NCI-H1930 (cell line): ENCODE data around the gene SPAG6.
"Not testable (repeated sequence)": the region's sequence is repeated elsewhere in the genome, so short reads cannot be mapped to it uniquely, and the experiment has no call there.

Experiments used
- DNase-seq, 2 experiments: peaks; one replicate each; lab custom pipeline; 2025; lab: John Stamatoyannopoulos, UW

Gene SPAG6

GRCh38 chr10:22372298-22372697 is 27.0 kb downstream of the SPAG6 start:
- no peak for DNase-seq

DNA sequence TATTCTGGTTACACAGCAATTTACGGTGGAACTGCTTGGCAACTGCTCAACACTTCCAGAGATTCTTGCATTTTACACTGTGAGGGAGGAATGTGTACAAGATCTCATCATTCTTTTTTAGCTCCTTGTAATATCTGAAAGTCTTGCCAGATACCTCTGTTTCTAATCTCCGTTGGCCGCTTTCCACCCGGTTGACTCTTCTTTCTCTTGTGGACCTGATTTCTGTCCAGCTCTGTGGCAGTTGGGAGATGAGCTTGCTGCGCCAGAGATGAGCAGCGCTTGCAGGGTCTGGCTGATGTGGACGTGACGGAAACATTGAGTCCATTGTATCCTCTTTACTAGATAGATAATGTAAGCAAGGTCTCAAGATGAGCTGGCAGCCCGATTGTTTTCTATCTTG is 27.6 kb downstream of the SPAG6 start:
- no peak for DNase-seq

- DNase-seq, result no peak
Observed at GRCh38 chr10:22374489-22375126, 29.3 kb downstream of the SPAG6 start.

DNA sequence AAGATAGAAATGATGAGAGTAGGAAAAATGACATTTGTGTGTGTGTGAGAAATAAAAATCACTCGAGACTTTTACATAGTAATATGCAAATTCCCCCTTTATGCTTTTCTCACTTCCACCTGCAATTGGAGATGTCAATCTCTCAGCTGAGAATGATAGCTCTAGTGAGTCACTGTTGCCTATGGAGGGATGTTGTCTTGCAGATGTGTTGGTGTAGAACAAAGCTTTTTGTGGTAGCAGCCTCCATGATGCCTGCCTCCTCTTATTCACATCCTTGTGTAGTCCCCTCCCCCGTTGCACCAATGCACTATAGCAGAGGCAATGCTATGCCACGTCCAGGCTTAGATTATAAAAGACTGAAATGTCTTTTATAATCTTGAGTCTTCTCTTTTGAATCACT is 33.8 kb downstream of the SPAG6 start:
- no peak for DNase-seq

- no peak for DNase-seq
Observed at GRCh38 chr10:22381262-22381661, 36.0 kb downstream of the SPAG6 start.

DNA sequence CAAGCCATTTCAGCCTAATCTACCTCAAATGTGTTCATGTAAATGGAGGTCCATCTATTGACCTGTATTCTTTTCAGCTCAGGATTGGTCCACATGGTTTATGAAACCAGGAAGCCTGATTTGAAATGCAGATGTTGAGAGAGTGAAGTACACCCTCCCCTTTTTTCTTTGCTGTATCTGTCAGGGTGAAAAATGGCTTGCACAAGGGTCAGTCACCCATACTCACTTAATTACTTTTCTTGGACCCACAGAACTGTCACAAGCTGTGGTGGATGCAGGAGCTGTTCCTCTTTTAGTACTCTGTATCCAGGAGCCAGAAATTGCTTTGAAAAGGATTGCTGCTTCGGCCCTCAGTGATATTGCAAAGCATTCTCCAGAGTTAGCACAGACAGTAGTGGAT is 41.2 kb downstream of the SPAG6 start:
- DNase-seq, result no peak

- DNase-seq, result no peak
Observed at GRCh38 chr10:22389856-22390589, 44.7 kb downstream of the SPAG6 start.

- DNase-seq, result no peak
Observed at GRCh38 chr10:22391600-22391999, 46.3 kb downstream of the SPAG6 start.

- not testable (repeated sequence) for DNase-seq
Observed at GRCh38 chr10:22396195-22396594, 50.9 kb downstream of the SPAG6 start.

- DNase-seq, result not testable (repeated sequence)
Observed at GRCh38 chr10:22406916-22407315, 61.6 kb downstream of the SPAG6 start.

GRCh38 chr10:22410394-22410793 is 65.1 kb downstream of the SPAG6 start:
- no peak for DNase-seq

GRCh38 chr10:22410846-22411245 is 65.5 kb downstream of the SPAG6 start:
- DNase-seq, result no peak

DNA sequence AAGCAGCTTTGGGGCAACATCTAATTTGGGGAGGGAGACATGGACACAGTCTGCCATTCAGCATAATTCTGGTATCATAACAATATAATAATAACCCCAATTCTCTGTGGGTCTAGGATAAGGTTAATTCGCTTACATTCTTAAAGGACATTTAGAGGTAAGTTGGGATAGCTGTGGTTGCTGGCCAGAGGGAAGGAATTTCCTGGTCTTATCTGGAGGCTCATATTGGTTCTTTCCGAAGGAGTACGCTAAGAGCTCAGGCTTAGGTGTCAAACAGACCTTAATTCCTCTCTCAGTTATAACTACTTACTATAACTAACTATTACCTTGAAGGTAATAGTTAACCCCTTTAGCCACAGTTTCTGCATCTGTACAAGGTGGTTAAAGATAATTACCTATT is 68.8 kb downstream of the SPAG6 start:
- no peak for DNase-seq

GRCh38 chr10:22415072-22415471 is 69.8 kb downstream of the SPAG6 start:
- DNase-seq, result no peak

DNA sequence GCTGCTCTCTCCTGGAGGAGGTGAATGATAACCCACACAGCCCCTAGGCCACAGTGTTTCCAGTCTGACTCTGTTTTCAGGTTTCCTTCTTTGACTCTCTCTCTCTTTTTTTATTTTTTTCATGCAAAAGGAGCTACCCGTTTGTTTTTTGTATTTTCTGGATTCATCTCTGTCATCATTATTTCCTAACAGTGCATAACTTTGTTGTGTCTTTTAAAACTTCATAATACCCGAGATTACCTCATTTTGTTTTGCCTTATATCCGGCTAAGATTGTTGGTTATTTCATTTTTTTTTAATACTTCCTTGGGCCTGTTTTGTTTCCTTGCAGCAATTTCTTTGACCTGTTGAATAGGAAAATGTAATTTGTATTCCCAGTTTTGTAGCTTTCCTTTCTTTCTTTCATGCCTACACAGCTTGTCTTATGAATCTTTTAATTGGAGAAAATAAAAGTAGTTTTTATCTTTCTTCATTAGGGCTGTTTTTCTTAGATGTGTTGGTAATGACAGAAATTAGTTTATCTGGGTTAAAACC is 72.5 kb downstream of the SPAG6 start:
- no peak for DNase-seq

DNA sequence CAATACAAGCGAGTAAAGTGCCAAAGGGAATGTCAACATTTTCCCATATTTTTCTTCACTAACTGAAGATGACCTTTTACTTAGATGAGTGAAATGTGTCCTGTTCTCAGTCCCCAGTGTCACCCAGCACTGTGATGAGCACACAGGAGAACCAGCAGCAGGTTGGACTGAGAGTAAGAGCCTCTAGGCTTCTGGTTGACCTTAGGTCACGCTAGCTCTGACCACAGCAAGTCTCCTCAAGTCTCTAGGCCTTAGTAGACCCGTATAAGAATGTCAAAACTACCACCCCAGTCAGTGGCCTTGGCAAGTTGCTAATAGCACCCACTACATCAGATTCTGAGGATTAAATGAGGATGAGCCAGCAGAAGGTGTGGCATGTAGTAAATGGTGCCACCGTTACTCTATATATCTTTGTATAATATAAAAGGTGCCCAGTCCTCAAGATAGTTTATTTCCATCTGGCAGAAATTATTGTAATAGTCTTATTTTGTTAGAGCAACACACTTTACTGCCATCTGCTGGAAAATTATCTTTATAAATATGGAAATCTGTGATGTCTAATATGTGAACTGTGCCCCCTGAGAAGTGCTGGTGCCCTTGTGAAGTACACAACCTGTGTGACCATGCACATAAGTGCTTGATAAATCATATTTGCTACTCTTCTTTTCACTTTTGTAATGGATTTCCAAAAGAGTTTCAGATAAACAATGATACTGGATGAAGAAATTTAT is 75.7 kb downstream of the SPAG6 start:
- DNase-seq, result no peak

DNA sequence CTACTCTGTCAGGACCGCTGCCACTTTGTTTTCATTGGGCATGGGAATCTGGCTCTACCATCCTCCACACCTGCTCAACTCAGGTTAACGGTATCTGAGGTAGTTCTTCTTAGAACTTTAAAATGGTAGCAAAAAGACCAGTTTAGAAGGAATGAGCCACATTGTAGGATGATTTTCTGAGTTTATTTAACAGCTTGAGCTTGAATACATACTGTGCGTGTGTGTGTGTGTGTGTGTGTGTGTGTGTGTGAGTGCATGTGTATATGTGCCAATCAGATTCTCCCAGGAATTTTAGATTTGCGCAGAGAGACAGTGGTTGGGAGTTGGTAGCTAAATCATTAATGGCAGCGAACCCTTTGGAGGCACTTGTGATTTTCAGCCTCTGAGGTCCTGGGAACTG is 81.4 kb downstream of the SPAG6 start:
- DNase-seq, result no peak

DNA sequence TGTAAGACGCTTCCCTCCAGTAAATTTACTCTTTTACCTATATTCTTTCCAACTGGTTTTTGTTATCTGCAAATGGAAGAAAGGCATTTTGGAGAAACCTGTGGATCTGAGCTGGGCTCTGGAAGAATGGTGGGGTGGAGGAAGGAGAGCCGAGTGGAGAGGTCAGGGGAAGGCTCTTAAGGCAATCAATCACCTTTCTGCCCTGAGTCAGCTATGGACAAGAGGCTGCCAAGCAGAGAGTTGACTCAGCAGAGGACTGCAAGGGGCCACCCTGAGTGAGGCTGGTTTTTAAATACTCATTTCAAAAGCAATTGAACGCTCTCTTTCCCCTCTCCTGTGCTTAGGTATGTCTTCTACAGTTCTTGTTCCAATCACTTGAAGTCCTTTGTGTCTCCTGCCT is 81.8 kb downstream of the SPAG6 start:
- DNase-seq, result no peak

DNA sequence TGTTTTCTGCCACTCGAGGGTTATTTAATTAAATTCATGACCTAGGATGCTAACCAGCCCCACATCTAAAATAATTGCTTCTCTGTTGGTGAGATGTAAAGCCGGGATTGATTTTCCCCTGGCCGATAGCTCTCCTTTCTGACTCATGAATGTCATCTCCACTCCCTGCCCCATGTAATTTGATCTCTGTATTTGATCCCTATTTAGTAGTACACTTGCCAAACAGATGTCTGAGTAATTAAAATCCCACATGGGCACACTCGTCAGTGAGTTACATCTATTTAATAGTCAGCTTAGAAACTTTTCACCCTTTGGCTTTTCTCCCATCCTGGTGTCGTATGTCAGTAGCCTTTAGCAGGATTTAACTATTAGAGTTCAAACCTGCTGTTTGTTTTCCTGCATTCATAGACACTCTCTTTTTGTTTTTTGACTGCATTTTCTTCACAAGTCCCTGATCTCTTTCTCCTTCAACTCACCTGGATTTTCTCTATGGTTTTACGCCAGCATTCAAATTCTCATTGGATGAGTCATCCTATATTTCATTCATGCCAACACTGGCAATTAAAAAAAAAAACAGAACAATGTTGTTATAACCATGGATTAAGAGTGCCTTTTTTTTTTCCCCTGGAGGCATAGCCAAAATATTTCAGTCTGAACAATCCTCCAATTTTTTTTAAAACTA is 82.7 kb downstream of the SPAG6 start:
- no peak for DNase-seq

GRCh38 chr10:22429146-22429545 is 83.8 kb downstream of the SPAG6 start:
- DNase-seq, result no peak

GRCh38 chr10:22429981-22430421 is 84.7 kb downstream of the SPAG6 start:
- no peak for DNase-seq

GRCh38 chr10:22433875-22434274 is 88.6 kb downstream of the SPAG6 start:
- no peak for DNase-seq
